ENCODE data around the gene BICC1. TPM values are rescaled to one million over a fixed set of nuclear protein-coding genes. Genes with fewer than 3 reads are reported as not detected.

Gene BICC1
- total and polyA plus RNA-seq, 2 of the 13 experiments (the other 11 are each of a cell fraction or from before 2014, with no cell fraction given), result 0.18 to 1.5 TPM

GRCh38 chr10:58853668-58854067 is 341.0 kb downstream of the BICC1 start:
- no TSS peak for BruUV-seq (replicated peaks)
- H3K4me1 ChIP-seq (ENCODE audit: insufficient read depth, low read length), result peaks cover 12% of the 10 kb centered on the region
- H3K79me2 ChIP-seq (ENCODE audit: insufficient read depth, low read length), result no peaks in the 10 kb centered on the region
- ChIA-PET POLR2A (no interaction called here), CTCF (ENCODE audit: low intra/inter-chr PET ratio, low total read pairs) (no interaction called here)
- FAIRE-seq (no peak), ATAC-seq (no peak), DNase-seq (ENCODE audit: low spot score) (no peak)
- no peak overlapping the region for H3K4me3 ChIP-seq (replicated peaks in 1 of 3; ENCODE audit: insufficient read depth in 1 of 3, low read depth in 2 of 3, low read length in 3 of 3)
- no peak overlapping the region for H2AFZ ChIP-seq (ENCODE audit: low read length)
- H3K27ac ChIP-seq (ENCODE audit: extremely low read length, insufficient read depth, low read length), result no peak overlapping the region
- intact Hi-C loops (cut with micrococcal nuclease; ENCODE audit: unreplicated experiment), result no loop called here
- H3K9ac ChIP-seq (ENCODE audit: insufficient read depth, low read depth, low read length), result no peak overlapping the region
- no peaks in the 10 kb centered on the region for H3K36me3 ChIP-seq (replicated peaks in 1 of 2; ENCODE audit: control insufficient read depth in 1 of 2, insufficient read depth in 2 of 2, low read length in 2 of 2)
- no peaks in the 10 kb centered on the region for H3K27me3 ChIP-seq (ENCODE audit: control insufficient read depth in 1 of 2, insufficient read depth in 2 of 2, low read length in 2 of 2)
- H3K9me3 ChIP-seq (ENCODE audit: low read length), result no peaks in the 10 kb centered on the region
- H4K20me1 ChIP-seq (ENCODE audit: insufficient read depth, low read length), result no peaks in the 10 kb centered on the region
- H3K4me2 ChIP-seq (ENCODE audit: low read depth, low read length), result no peak overlapping the region
- in situ Hi-C loops (cut with HindIII; ENCODE audit: extremely low pct_ligation_motif_present, low pct_unique_long_range_greater_than_20kb), result no loop called here
- WGBS (ENCODE audit: low lambda C conversion rate), result 0% methylated on average over 2 of the region's 2 CpGs
- TF ChIP-seq SETDB1 (CRISPR knock-in tag; IDR thresholded peaks at IDR 0.05; ENCODE audit: borderline replicate concordance) (no peak), ZNF510 (CRISPR knock-in tag; IDR thresholded peaks at IDR 0.05; ENCODE audit: low read depth) (no peak), ZSCAN29 (CRISPR knock-in tag; conservative IDR thresholded peaks at IDR 0.05) (no peak), ZSCAN31 (CRISPR knock-in tag; IDR thresholded peaks at IDR 0.05; ENCODE audit: low read depth) (no peak), EED (CRISPR knock-in tag; IDR thresholded peaks at IDR 0.05) (no peak), SMYD3 (CRISPR knock-in tag; IDR thresholded peaks at IDR 0.05) (no peak), RORA (CRISPR knock-in tag; IDR thresholded peaks at IDR 0.05) (no peak), MYNN (CRISPR knock-in tag; IDR thresholded peaks at IDR 0.05; ENCODE audit: low read depth) (no peak), PHB2 (IDR thresholded peaks at IDR 0.05; ENCODE audit: partially characterized antibody) (no peak), JUNB (CRISPR knock-in tag; IDR thresholded peaks at IDR 0.05; ENCODE audit: borderline replicate concordance) (no peak), RFX1 (IDR thresholded peaks at IDR 0.05) (no peak), THAP11 (CRISPR knock-in tag; IDR thresholded peaks at IDR 0.05) (no peak), FUBP1 (CRISPR knock-in tag; IDR thresholded peaks at IDR 0.05; ENCODE audit: borderline replicate concordance) (no peak), ZNF501 (CRISPR knock-in tag; IDR thresholded peaks at IDR 0.05) (no peak)
- TF ChIP-seq, protein P1, sequence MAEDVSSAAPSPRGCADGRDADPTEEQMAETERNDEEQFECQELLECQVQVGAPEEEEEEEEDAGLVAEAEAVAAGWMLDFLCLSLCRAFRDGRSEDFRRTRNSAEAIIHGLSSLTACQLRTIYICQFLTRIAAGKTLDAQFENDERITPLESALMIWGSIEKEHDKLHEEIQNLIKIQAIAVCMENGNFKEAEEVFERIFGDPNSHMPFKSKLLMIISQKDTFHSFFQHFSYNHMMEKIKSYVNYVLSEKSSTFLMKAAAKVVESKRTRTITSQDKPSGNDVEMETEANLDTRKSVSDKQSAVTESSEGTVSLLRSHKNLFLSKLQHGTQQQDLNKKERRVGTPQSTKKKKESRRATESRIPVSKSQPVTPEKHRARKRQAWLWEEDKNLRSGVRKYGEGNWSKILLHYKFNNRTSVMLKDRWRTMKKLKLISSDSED (CRISPR knock-in tag; IDR thresholded peaks at IDR 0.05), result no peak
- TF ChIP-seq, protein P2, sequence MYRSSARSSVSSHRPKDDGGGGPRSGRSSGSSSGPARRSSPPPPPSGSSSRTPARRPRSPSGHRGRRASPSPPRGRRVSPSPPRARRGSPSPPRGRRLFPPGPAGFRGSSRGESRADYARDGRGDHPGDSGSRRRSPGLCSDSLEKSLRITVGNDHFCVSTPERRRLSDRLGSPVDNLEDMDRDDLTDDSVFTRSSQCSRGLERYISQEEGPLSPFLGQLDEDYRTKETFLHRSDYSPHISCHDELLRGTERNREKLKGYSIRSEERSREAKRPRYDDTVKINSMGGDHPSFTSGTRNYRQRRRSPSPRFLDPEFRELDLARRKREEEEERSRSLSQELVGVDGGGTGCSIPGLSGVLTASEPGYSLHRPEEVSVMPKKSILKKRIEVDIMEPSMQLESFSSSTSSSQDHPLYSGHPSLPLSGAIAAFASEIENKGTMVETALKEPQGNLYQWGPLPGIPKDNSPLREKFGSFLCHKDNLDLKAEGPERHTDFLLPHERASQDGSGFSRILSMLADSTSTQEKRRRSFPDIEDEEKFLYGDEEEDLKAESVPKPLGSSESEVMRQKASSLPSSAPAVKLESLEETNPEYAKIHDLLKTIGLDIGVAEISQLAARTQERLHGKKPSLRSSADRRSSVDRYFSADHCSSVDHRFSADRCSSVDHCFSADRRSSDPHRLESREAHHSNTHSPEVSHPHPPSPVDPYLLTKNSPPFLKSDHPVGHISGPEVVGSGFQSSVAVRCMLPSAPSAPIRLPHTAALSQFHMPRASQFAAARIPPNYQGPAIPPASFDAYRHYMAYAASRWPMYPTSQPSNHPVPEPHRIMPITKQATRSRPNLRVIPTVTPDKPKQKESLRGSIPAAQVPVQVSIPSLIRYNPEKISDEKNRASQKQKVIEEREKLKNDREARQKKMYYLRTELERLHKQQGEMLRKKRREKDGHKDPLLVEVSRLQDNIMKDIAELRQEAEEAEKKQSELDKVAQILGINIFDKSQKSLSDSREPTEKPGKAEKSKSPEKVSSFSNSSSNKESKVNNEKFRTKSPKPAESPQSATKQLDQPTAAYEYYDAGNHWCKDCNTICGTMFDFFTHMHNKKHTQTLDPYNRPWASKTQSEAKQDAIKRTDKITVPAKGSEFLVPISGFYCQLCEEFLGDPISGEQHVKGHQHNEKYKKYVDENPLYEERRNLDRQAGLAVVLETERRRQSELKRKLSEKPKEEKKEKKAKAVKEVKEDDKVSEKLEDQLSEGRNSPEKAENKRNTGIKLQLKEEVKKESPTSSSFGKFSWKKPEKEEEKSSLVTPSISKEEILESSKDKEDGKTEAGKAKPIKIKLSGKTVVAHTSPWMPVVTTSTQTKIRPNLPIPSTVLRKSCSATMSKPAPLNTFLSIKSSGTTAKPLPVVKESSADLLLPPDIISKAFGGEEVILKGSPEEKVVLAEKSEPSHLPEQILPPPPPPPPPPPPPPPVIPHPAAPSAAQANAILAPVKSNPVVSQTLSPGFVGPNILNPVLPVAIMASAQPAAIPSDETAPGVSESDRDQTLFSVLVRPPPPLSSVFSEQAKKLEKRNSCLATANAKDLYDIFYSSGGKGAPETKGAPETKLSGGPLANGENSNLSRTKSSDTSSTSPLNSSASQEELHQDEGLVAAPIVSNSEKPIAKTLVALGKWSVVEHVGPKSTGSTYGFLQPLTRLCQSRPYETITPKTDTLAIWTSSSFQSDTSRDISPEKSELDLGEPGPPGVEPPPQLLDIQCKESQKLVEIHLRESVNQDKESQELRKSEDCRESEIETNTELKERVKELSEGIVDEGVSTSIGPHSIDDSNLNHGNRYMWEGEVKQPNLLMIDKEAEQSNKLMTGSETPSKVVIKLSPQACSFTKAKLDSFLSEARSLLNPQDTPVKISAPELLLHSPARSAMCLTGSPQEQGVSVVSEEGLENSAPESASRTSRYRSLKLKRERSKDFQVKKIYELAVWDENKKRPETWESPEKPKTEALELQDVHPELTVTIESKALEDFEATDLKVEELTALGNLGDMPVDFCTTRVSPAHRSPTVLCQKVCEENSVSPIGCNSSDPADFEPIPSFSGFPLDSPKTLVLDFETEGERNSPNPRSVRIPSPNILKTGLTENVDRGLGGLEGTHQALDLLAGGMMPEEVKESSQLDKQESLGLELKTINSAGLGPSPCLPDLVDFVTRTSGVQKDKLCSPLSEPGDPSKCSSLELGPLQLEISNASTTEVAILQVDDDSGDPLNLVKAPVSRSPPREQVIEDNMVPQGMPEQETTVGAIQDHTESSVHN (CRISPR knock-in tag; IDR thresholded peaks at IDR 0.05), result no peak
